ENCODE results near the gene FRMD1.
"Not testable (repeated sequence)": the region's sequence is repeated elsewhere in the genome, so short reads cannot be mapped to it uniquely, and the experiment has no call there.

FRMD1 gene

GRCh38 chr6:168078175-168078942 lies 653 bp downstream of the FRMD1 start:
- no peak for DNase-seq (ENCODE audit: low read depth)

GRCh38 chr6:168077401-168077800 lies 1.6 kb downstream of the FRMD1 start:
- DNase-seq (ENCODE audit: low read depth), result not testable (repeated sequence)

GRCh38 chr6:168075787-168076202 lies 3.2 kb downstream of the FRMD1 start:
- no peak for DNase-seq (ENCODE audit: low read depth)

- DNase-seq (ENCODE audit: low read depth), result no peak
These were observed 3.8 kb downstream of the FRMD1 start for GRCh38 chr6:168075216-168075615.

GRCh38 chr6:168073937-168074730 lies 4.9 kb downstream of the FRMD1 start:
- no peak for DNase-seq (ENCODE audit: low read depth)

GRCh38 chr6:168072730-168073129 lies 6.3 kb downstream of the FRMD1 start:
- DNase-seq (ENCODE audit: low read depth), result no peak

GRCh38 chr6:168072261-168072660 lies 6.8 kb downstream of the FRMD1 start:
- DNase-seq (ENCODE audit: low read depth), result no peak

- no peak for DNase-seq (ENCODE audit: low read depth)
These were observed 7.4 kb downstream of the FRMD1 start for GRCh38 chr6:168071620-168072019.

GRCh38 chr6:168070804-168071203 lies 8.2 kb downstream of the FRMD1 start:
- DNase-seq (ENCODE audit: low read depth), result no peak

GRCh38 chr6:168067081-168067759 lies 11.8 kb downstream of the FRMD1 start:
- no peak for DNase-seq (ENCODE audit: low read depth)

- no peak for DNase-seq (ENCODE audit: low read depth)
These were observed 14.7 kb downstream of the FRMD1 start for GRCh38 chr6:168064226-168064807.

GRCh38 chr6:168063431-168063830 lies 15.6 kb downstream of the FRMD1 start:
- DNase-seq (ENCODE audit: low read depth), result no peak

GRCh38 chr6:168062346-168063289 lies 16.4 kb downstream of the FRMD1 start:
- DNase-seq (ENCODE audit: low read depth), result no peak

- DNase-seq (ENCODE audit: low read depth), result no peak
These were observed 17.5 kb downstream of the FRMD1 start for GRCh38 chr6:168061269-168062210.

- no peak for DNase-seq (ENCODE audit: low read depth)
These were observed 18.5 kb downstream of the FRMD1 start for GRCh38 chr6:168060521-168060931.

- no peak for DNase-seq (ENCODE audit: low read depth)
These were observed 20.1 kb downstream of the FRMD1 start for GRCh38 chr6:168058691-168059551.

GRCh38 chr6:168057836-168058235 lies 21.2 kb downstream of the FRMD1 start:
- DNase-seq (ENCODE audit: low read depth), result no peak

- DNase-seq (ENCODE audit: low read depth), result no peak
These were observed 22.0 kb downstream of the FRMD1 start for GRCh38 chr6:168056892-168057527.

Measured in T follicular helper cell (primary cell).